Upper lobe of left lung (tissue), 4 donors: Measurements from ENCODE around the gene MEP1A.

ENCODE experiments used
- CTCF ChIP-seq, 6 experiments: fragments of 450-650 bp in 4 of 6; fragments of 200-600 bp in 2 of 6; sonication (generic) in 2 of 6; IDR thresholded peaks; one replicate each; pipeline ENCODE4 v1.5.1; 2016 to 2019; ENCODE audit warnings: antibody characterized with exemption in 6 of 6
- POLR2AphosphoS5 ChIP-seq, 2 donors: sonication (generic); formaldehyde crosslinking; IDR thresholded peaks; one replicate each; pipeline ENCODE4 v1.5.1; 2017; ENCODE audit warnings: antibody characterized with exemption in 2 of 2

GRCh38 chr6:46793138-46793537 is at the start of gene MEP1A:
- TF ChIP-seq CTCF (IDR thresholded peaks at IDR 0.05): no peak
- no peak for TF ChIP-seq POLR2AphosphoS5 (IDR thresholded peaks at IDR 0.05)
